SU-DHL-6 (cell line): ENCODE results near the gene VTA1.

Experiments
- H2AFZ ChIP-seq: fragments of 200-600 bp; sonication (generic); 2 replicates; pipeline ENCODE4 v1.6.1; 2014; ENCODE audit warnings: low read depth, mild to moderate bottlenecking, moderate library complexity, mixed read lengths, antibody characterized with exemption, low read length; ENCODE audit not compliant: severe bottlenecking
- H3F3A ChIP-seq: fragments of 200-600 bp; shearing (Covaris generic); 2 replicates; pipeline ENCODE4 v1.6.0; 2016; ENCODE audit warnings: antibody characterized with exemption, mild to moderate bottlenecking; ENCODE audit not compliant: insufficient read depth
- H3K27ac ChIP-seq: fragments of 200-600 bp; sonication (generic); 2 replicates; pipeline ENCODE4 v1.5.1; 2016; ENCODE audit warnings: low read depth, mild to moderate bottlenecking, low read length, moderate library complexity, mixed read lengths
- H3K27me3 ChIP-seq: fragments of 200-600 bp; sonication (generic), shearing (Covaris generic); 2 replicates; pipeline ENCODE4 v1.6.0; 2014; ENCODE audit warnings: mild to moderate bottlenecking, low read length
- H3K36me3 ChIP-seq: fragments of 200-600 bp; sonication (generic); 2 replicates; pipeline ENCODE4 v1.6.1; 2014; ENCODE audit warnings: mild to moderate bottlenecking, low read length, mixed read lengths
- H3K4me2 ChIP-seq: fragments of 300-600, 200-600 bp; shearing (Covaris generic), sonication (generic); 2 replicates; pipeline ENCODE4 v1.6.0; 2014; ENCODE audit warnings: low read length, low read depth, mild to moderate bottlenecking; ENCODE audit not compliant: poor library complexity, severe bottlenecking
- H3K4me3 ChIP-seq: fragments of 200-600 bp; sonication (generic); 2 replicates; pipeline ENCODE4 v1.5.1; 2014; ENCODE audit warnings: antibody characterized with exemption, low read length, mild to moderate bottlenecking, mixed read lengths; ENCODE audit not compliant: insufficient read depth, poor library complexity, severe bottlenecking
- H3K79me2 ChIP-seq: fragments of 200-600 bp; sonication (generic); 2 replicates; pipeline ENCODE4 v1.6.1; 2014; ENCODE audit warnings: mild to moderate bottlenecking, low read length, moderate library complexity; ENCODE audit not compliant: insufficient read depth
- H3K9ac ChIP-seq: fragments of 200-600 bp; sonication (generic); 2 replicates; pipeline ENCODE4 v1.7.0; 2014; ENCODE audit warnings: mild to moderate bottlenecking, low read length
- H3K9me2 ChIP-seq: fragments of 200-600 bp; sonication (generic); replicated peaks from 2 replicates; pipeline ENCODE4 v1.6.1; 2014; ENCODE audit warnings: low read length; ENCODE audit not compliant: insufficient read depth
- H3K9me3 ChIP-seq: fragments of 200-600 bp; sonication (generic); 2 replicates; pipeline ENCODE4 v1.6.1; 2014; ENCODE audit warnings: low read length, mixed read lengths; ENCODE audit not compliant: insufficient read depth
- H4K20me1 ChIP-seq: fragments of 200-600 bp; sonication (generic); 2 replicates; pipeline ENCODE4 v1.6.1; 2014; ENCODE audit warnings: low read depth, mild to moderate bottlenecking, antibody characterized with exemption, low read length, moderate library complexity, mixed read lengths
- EZH2phosphoT487 ChIP-seq: fragments of 200-600 bp; sonication (generic), shearing (Covaris generic); conservative IDR thresholded peaks from 2 replicates; pipeline ENCODE4 v1.6.1; 2018; ENCODE audit warnings: mild to moderate bottlenecking, antibody characterized with exemption, low read length, moderate library complexity, mixed read lengths
- TF ChIP-seq, protein P1 (sequence below): fragments of 200-600 bp; sonication (generic); IDR thresholded peaks from one replicate; pipeline ENCODE4 v1.5.1; 2017; ENCODE audit warnings: antibody characterized with exemption, mild to moderate bottlenecking, low read length, moderate library complexity; ENCODE audit not compliant: insufficient read depth, poor library complexity, severe bottlenecking

Gene VTA1

GRCh38 chr6:142242269-142242668 is 95.2 kb downstream of the VTA1 start:
- no peaks in the 10 kb centered on the region for H3K9me3 ChIP-seq
- no peak overlapping the region for H2AFZ ChIP-seq
- TF ChIP-seq EZH2phosphoT487: no peak
- TF ChIP-seq, protein P1, sequence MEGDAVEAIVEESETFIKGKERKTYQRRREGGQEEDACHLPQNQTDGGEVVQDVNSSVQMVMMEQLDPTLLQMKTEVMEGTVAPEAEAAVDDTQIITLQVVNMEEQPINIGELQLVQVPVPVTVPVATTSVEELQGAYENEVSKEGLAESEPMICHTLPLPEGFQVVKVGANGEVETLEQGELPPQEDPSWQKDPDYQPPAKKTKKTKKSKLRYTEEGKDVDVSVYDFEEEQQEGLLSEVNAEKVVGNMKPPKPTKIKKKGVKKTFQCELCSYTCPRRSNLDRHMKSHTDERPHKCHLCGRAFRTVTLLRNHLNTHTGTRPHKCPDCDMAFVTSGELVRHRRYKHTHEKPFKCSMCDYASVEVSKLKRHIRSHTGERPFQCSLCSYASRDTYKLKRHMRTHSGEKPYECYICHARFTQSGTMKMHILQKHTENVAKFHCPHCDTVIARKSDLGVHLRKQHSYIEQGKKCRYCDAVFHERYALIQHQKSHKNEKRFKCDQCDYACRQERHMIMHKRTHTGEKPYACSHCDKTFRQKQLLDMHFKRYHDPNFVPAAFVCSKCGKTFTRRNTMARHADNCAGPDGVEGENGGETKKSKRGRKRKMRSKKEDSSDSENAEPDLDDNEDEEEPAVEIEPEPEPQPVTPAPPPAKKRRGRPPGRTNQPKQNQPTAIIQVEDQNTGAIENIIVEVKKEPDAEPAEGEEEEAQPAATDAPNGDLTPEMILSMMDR: no peak
- no peaks in the 10 kb centered on the region for H3K79me2 ChIP-seq
- H3K4me3 ChIP-seq: no peak overlapping the region
- no peak overlapping the region for H3K9ac ChIP-seq
- H4K20me1 ChIP-seq: no peaks in the 10 kb centered on the region
- no peak overlapping the region for H3K27ac ChIP-seq
- no peaks in the 10 kb centered on the region for H3K27me3 ChIP-seq
- H3K36me3 ChIP-seq: no peaks in the 10 kb centered on the region
- no peaks in the 10 kb centered on the region for H3F3A ChIP-seq
- no peaks in the 10 kb centered on the region for H3K9me2 ChIP-seq
- no peak overlapping the region for H3K4me2 ChIP-seq

DNA sequence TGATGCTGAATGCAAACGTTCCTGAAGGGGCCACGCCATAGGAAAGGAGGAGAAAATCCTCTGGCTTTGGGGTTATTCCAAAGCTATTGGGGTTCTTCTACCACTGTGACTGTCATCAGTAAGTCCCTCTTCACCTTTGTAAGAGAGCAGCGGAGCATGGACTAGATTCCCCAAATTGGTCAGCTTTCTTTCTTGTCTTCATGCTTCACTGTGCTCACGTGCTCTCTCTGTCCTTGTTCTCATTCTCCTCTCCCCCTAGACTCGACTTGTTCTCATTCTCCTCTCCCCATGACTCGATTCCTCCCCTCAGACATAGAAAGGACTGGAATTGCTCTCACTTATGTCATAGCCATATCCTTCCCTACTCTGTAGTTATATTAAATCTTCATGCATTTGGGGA is 99.9 kb downstream of the VTA1 start:
- Histone ChIP-seq H3K27ac (no peak overlapping the region), H3K9me2 (no peaks in the 10 kb centered on the region), H3F3A (no peaks in the 10 kb centered on the region), H3K4me2 (no peak overlapping the region), H3K9me3 (no peaks in the 10 kb centered on the region), H3K27me3 (no peaks in the 10 kb centered on the region), H3K4me3 (no peak overlapping the region), H3K79me2 (no peaks in the 10 kb centered on the region), H3K9ac (no peak overlapping the region), H3K36me3 (no peaks in the 10 kb centered on the region), H2AFZ (no peak overlapping the region), H4K20me1 (no peaks in the 10 kb centered on the region)
- TF ChIP-seq, protein P1: no peak
- no peak for TF ChIP-seq EZH2phosphoT487

DNA sequence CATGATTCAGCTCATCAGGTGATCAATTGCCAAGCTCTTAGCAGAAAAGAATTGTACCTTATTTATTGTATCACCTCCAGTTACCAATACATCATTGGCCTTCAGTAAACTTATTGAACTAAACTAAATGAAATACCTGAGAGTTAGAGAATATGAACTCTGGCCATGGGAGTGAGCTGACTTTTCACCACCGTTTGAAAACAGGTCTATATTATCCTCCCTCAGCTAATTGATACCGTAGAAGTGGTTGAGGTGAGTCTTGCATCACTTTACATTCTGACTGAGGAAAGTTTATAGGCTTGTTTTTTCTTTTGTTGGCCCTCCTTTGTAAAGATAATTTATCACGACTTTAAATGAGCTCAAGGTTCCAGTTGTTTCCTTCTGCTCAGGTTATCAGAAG is 102.2 kb downstream of the VTA1 start:
- no peak overlapping the region for H3K9ac ChIP-seq
- no peaks in the 10 kb centered on the region for H3K27me3 ChIP-seq
- TF ChIP-seq EZH2phosphoT487: no peak
- TF ChIP-seq, protein P1: no peak
- H3K4me2 ChIP-seq: no peak overlapping the region
- no peaks in the 10 kb centered on the region for H4K20me1 ChIP-seq
- H3K9me3 ChIP-seq: no peaks in the 10 kb centered on the region
- H3K36me3 ChIP-seq: no peaks in the 10 kb centered on the region
- no peaks in the 10 kb centered on the region for H3K79me2 ChIP-seq
- no peak overlapping the region for H3K27ac ChIP-seq
- H3K4me3 ChIP-seq: no peak overlapping the region
- no peaks in the 10 kb centered on the region for H3K9me2 ChIP-seq
- H3F3A ChIP-seq: no peaks in the 10 kb centered on the region
- no peak overlapping the region for H2AFZ ChIP-seq

- Histone ChIP-seq H2AFZ (no peak overlapping the region), H3K9ac (no peak overlapping the region), H3K4me2 (no peak overlapping the region), H4K20me1 (no peaks in the 10 kb centered on the region), H3K9me3 (no peaks in the 10 kb centered on the region), H3K4me3 (no peak overlapping the region), H3K36me3 (no peaks in the 10 kb centered on the region), H3F3A (no peaks in the 10 kb centered on the region), H3K27ac (no peak overlapping the region), H3K27me3 (no peaks in the 10 kb centered on the region), H3K79me2 (no peaks in the 10 kb centered on the region), H3K9me2 (no peaks in the 10 kb centered on the region)
- TF ChIP-seq, protein P1: no peak
- TF ChIP-seq EZH2phosphoT487: no peak
Measured at GRCh38 chr6:142251930-142252445, 104.9 kb downstream of the VTA1 start.
